ENCODE measurements around the gene CACNG5.

CACNG5 gene

GRCh38 chr17:66925811-66926500, 91.0 kb downstream of the CACNG5 start:
- Mint-ChIP-seq H3K4me3 (no peak overlapping the region), H3K36me3 (no peaks in the 10 kb centered on the region), H3K4me1 (no peaks in the 10 kb centered on the region), H3K9me3 (peaks cover 7% of the 10 kb centered on the region), H3K27me3 (peaks cover 10% of the 10 kb centered on the region), H3K27ac (no peak overlapping the region)
- ATAC-seq: no peak

GRCh38 chr17:66928949-66929348, 94.0 kb downstream of the CACNG5 start:
- Mint-ChIP-seq H3K27ac (no peak overlapping the region), H3K9me3 (no peaks in the 10 kb centered on the region), H3K4me3 (no peak overlapping the region), H3K36me3 (no peaks in the 10 kb centered on the region), H3K4me1 (no peaks in the 10 kb centered on the region), H3K27me3 (peaks cover 10% of the 10 kb centered on the region)
- ATAC-seq: no peak

- no peaks in the 10 kb centered on the region for H3K4me1 Mint-ChIP-seq
- peaks cover 10% of the 10 kb centered on the region for H3K27me3 Mint-ChIP-seq
- H3K36me3 Mint-ChIP-seq: no peaks in the 10 kb centered on the region
- peaks cover under 1% of the 10 kb centered on the region for H3K9me3 Mint-ChIP-seq
- ATAC-seq: no peak
- H3K4me3 Mint-ChIP-seq: no peak overlapping the region
- no peak overlapping the region for H3K27ac Mint-ChIP-seq
Observed at GRCh38 chr17:66929591-66929990, 94.7 kb downstream of the CACNG5 start.

GRCh38 chr17:66930933-66931332, 96.0 kb downstream of the CACNG5 start:
- ATAC-seq: peak; percentile 12
- Mint-ChIP-seq H3K27me3 (peaks cover 10% of the 10 kb centered on the region), H3K9me3 (peaks cover 3% of the 10 kb centered on the region), H3K4me1 (no peaks in the 10 kb centered on the region), H3K4me3 (no peak overlapping the region), H3K27ac (no peak overlapping the region), H3K36me3 (no peaks in the 10 kb centered on the region)

GRCh38 chr17:66932311-66932710, 97.4 kb downstream of the CACNG5 start:
- H3K27me3 Mint-ChIP-seq: peaks cover 6% of the 10 kb centered on the region

GRCh38 chr17:66934040-66934439, 99.1 kb downstream of the CACNG5 start:
- peaks cover 17% of the 10 kb centered on the region for H3K9me3 Mint-ChIP-seq
- no peak overlapping the region for H3K4me3 Mint-ChIP-seq
- no peaks in the 10 kb centered on the region for H3K36me3 Mint-ChIP-seq
- H3K27ac Mint-ChIP-seq: no peak overlapping the region
- H3K27me3 Mint-ChIP-seq: peaks cover 14% of the 10 kb centered on the region
- no peak for ATAC-seq
- no peaks in the 10 kb centered on the region for H3K4me1 Mint-ChIP-seq

More at GRCh38 chr17:66932311-66932710, 97.4 kb downstream of the CACNG5 start:
- Mint-ChIP-seq H3K36me3 (no peaks in the 10 kb centered on the region), H3K4me1 (no peaks in the 10 kb centered on the region), H3K9me3 (peaks cover 6% of the 10 kb centered on the region), H3K27ac (no peak overlapping the region), H3K4me3 (no peak overlapping the region)
- ATAC-seq: no peak

Data from stimulated activated memory B cell treated with anti-CD40 and anti-IgM and Interleukin-4, amounts not matched to agents 10 μg/mL and 1 μg/mL and 100 μg/mL, for 72 hours (primary cell).